ENCODE results near the gene GID8.
A peak's percentile ranks its signal among the peaks of the same experiment; 100 is the strongest.

The GID8 gene

GRCh38 chr20:62971950-62972844, 34.2 kb downstream of the GID8 start:
- DNase-seq, result peak; percentile 75

- no peak for DNase-seq
These were observed 35.1 kb downstream of the GID8 start for GRCh38 chr20:62972845-62973745.

- DNase-seq, result no peak
These were observed 37.4 kb downstream of the GID8 start for GRCh38 chr20:62975251-62975760.

GRCh38 chr20:62975812-62976508, 38.0 kb downstream of the GID8 start:
- DNase-seq, result no peak

GRCh38 chr20:62976886-62977285, 38.9 kb downstream of the GID8 start:
- no peak for DNase-seq

GRCh38 chr20:62977613-62978560, 39.9 kb downstream of the GID8 start:
- no peak for DNase-seq

GRCh38 chr20:62978561-62978943, 40.6 kb downstream of the GID8 start:
- no peak for DNase-seq

- DNase-seq, result no peak
These were observed 41.4 kb downstream of the GID8 start for GRCh38 chr20:62979310-62979709.

- DNase-seq, result no peak
These were observed 42.0 kb downstream of the GID8 start for GRCh38 chr20:62979876-62980373.

- no peak for DNase-seq
These were observed 42.5 kb downstream of the GID8 start for GRCh38 chr20:62980380-62980960.

- DNase-seq, result no peak
These were observed 43.0 kb downstream of the GID8 start for GRCh38 chr20:62980970-62981369.

GRCh38 chr20:62982124-62983075, 44.5 kb downstream of the GID8 start:
- no peak for DNase-seq

GRCh38 chr20:62983210-62983609, 45.3 kb downstream of the GID8 start:
- no peak for DNase-seq

- no peak for DNase-seq
These were observed 46.9 kb downstream of the GID8 start for GRCh38 chr20:62984666-62985443.

- DNase-seq, result no peak
These were observed 47.5 kb downstream of the GID8 start for GRCh38 chr20:62985444-62985778.

- DNase-seq, result no peak
These were observed 48.4 kb downstream of the GID8 start for GRCh38 chr20:62986257-62986800.

- no peak for DNase-seq
These were observed 49.2 kb downstream of the GID8 start for GRCh38 chr20:62987114-62987513.

GRCh38 chr20:62989201-62989601, 51.3 kb downstream of the GID8 start:
- no peak for DNase-seq

GRCh38 chr20:62990306-62990825, 52.4 kb downstream of the GID8 start:
- no peak for DNase-seq
